HUDEP-2 (cell line): Measurements from ENCODE around the gene SAPCD1.
A peak's percentile ranks its signal among the peaks of the same experiment; 100 is the strongest.
"Not testable (repeated sequence)": the region's sequence is repeated elsewhere in the genome, so short reads cannot be mapped to it uniquely, and the experiment has no call there.

Experiments
- DNase-seq, 76 experiments: peaks; one replicate each; lab custom pipeline; 2025; ENCODE audit not compliant: unreplicated experiment in 76 of 76; lab: John Stamatoyannopoulos, UW

Gene SAPCD1

DNA sequence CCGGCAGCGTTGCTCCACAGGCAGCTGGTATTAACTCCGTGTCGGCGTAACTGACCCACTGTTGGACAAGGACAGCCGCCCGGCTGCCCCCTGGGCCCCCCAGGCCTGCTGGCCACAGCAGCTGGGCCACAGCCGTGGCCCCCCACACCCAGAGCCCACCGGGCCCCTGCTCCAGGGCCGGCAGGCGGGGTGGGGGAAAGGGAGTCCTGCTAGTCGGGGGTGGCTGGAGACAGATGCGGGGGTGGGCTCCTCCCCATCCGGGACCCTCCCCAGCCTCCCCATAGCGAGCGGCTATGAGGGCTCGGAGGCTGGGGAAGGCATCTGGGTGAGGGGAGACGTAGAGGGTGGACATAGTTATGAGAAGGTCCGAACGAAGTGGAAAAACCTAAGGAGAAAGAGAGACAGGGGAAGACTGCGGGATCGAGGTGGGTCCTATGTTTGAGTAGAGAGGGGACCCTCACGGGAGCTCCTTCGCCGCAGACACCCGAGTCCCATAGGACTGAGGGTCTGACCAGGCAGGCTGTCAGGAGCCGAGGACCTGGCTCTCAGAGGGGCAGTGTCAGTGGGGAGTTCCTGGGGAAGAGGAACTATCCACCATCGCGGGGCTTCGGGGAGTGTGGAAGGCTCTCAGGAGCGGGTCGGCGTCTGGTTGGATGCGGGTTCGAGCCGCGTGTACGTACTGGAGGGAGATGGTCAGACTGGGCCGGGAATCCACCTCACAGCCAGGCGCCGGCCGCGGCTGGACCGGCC lies 32.6 kb downstream of the SAPCD1 start:
- DNase-seq: peak in 11 of 76 experiments; percentile 32 to 98 (median 74)

DNA sequence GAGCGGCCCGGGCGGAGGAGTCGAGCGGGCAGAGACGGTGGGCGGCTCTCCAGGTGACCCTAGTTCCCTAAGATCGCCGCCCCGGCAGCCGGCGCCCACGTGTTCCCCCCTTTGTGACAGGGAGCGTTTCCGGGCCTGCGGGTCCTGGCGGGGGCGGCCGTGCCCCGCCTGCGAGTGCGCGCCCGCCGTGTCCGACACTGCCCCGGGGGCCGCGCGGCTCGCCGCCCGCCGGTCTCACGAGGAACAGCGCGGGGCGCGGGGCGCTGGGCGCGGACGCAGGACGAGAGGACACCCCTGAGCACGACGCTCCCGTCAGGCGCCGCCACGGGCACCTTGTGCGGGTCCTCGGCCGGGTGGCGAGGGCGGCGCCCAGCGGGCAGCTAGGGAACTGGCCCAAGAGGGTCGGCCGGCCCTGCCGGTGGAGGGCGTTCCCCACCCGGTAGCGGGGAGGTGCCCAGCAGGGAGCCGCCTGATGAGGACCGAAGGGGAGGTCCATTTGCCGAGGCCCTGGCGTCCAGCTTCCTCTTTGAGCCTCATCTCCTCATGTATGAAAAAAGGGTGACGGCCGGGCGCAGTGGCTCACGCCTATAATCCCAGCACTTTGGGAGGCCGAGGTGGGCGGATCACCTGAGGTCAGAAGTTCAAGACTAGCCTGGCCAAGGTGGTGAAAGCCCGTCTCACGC lies 33.3 kb downstream of the SAPCD1 start, which contains the start of gene VARS1:
Gene VARS1, minus strand, starts transcription at position 137 of the 683 bp plus-strand sequence. CDS start 535 bp downstream, outside the sequence.
- DNase-seq: peak in 74 of 76 experiments; percentile 72 to 99 (median 92)

DNA sequence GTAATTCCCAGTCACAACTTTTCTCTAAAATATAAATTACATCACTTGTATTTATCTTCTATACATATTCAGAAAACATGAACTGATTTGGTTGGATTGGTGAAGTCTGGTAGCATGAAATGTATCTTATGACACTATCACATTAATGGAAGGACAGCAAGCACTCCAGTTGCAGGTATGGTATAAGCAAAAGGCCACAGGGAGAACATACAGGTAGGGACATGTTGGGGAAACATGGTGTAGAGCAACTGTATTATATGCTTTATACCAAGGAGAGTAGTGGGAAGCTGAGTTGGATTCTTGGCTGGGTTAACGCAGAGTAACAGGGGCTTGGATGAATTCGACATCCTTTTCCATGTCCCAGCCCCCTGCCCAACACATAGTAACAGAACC lies 34.5 kb downstream of the SAPCD1 start:
- DNase-seq: no peak

DNA sequence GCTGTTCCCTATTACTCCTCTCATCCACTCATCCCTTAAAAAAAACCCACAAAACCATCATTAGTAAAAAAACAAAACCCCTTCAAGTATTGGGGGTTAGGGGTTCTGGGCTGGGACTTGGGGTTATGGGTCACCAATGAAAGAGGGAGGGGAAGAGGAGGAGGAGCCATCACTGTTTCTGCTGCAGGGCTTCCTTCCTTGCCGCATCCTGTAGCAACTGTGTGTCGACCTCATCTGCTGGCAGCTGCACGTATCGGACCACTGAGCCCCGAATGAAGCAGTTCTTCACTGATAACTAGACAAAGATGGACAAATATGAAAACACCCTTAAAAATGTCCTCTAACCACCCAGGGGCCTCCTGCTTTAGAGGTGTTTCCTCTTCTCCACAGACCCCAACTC lies 35.1 kb downstream of the SAPCD1 start:
- DNase-seq: no peak

DNA sequence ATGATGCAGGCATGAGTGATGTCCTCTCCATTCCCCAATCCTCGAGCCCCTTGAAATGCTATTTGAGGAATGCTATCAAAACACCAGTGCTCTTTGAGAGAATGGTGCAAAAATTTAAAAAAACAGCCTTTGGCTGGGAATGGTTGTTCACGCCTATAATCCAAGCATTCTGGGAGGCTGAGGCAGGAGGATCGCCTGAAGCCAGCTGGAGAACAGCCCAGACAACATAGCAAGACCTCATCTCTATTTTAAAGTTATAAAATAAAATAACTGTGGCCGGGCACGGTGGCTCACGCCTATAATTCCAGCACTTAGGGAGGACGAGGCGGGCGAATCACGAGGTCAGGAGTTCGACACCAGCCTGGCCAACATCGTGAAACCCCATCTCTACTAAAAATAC lies 37.3 kb downstream of the SAPCD1 start:
- no peak for DNase-seq

DNA sequence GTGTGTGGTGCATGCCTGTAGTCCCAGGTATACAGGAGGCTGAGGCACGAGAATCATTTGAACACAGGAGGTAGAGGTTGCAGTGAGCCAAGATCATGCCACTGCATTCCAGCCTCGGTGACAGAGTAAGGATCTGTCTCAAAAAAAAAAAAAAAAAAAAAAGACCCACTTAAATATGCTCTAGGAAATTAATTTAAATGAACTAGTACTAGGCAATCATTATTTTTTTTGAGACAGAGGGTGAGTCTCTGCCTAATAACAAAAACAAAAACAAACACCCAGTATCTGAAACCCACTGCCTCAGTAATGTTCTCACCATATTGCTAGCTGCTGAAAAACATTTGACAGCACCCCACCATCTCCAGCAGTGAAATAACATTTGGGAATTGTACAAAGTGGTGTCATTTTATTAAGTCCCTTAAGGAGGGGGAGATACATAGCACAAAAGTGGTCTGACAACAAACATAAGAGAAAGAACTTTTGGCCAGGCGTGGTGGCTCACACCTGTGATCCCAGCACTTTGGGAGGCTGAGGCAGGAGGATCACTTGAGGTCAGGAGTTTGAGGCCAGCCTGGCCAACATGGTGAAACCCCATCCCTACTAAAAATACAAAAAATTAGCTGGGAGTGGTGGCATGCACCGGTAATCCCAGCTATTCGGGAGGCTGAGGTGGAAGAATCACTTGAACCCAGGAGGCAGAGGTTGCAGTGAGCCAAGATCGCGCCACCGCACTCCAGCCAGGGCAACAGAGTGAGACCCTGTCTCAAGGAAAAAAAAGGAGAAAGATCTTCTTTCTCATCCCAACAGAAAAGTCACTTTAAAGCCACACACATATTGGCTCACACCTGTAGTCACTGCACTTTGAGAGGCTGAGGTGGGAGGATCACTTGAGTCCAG lies 38.8 kb downstream of the SAPCD1 start:
- not testable (repeated sequence) for DNase-seq

DNA sequence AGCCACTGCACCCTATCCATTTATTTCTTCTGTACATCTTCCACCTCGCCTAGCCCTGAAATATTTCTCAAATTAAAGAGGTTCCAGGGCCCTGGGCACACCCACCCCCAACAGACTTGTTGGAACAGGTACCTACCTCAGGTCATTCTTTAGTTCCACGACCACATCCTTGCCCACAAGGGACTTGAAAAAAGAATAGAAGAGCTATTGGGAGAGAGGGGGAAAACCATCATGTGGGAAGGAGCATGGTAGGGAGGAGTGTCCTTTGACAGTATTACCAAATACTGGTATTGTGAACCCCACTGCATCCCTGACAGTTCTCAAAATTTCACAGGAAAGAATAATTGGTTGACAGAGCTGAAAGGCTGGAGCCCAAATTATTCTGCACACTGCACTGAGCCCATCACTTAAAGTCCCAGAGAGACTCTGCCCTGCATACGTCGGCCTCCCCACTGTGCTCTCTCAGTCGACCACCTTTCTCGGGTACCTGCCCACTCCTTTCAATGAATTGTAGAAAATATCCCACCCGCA lies 43.5 kb downstream of the SAPCD1 start:
- DNase-seq: peak in 2 of 76 experiments; percentile 37 to 40

DNA sequence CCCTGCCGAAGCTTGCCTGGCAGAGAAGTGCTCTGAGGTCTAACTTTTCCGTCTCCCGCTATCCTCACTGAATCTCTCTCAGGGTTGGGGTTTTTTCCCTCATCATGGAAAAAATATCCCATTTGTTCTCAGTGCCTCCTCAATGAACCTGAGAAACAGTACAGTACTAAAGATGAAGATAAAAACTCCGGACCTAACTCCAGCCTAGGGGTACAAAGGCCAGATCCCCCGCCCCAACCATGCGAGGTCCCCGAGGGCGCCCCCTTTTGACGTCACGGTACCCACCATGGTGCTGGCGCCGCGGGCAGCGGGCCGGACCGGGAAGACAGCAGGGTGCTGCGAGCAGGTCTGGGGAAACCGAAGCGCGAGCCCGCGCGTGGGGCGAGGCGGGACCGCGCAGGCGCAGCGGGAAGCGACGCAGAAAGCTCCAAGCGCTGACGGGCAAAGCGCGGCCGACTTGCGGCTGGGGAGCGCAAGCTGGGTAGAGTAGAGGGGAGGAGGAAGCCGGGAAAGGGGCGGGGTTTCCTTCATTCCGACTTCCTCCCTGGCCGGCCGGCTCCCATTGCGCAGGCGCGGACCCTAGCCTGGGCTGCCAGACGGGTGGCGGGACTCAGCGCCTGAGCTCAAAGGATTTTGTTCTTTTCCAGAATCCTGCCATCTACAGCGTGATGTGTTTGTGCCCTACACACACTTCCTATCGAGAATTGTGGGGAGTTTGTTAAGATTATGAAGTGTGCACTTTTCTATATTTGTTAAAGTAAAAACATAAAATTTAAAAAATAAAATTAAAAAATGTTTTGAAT lies 44.2 kb downstream of the SAPCD1 start, which contains the start of gene LSM2:
Gene LSM2, minus strand, starts transcription at position 497 of the 803 bp plus-strand sequence. Its CDS starts 209 bp downstream, at position 288.
- DNase-seq: peak in 73 of 76 experiments; percentile 84 to 99 (median 97)

DNA sequence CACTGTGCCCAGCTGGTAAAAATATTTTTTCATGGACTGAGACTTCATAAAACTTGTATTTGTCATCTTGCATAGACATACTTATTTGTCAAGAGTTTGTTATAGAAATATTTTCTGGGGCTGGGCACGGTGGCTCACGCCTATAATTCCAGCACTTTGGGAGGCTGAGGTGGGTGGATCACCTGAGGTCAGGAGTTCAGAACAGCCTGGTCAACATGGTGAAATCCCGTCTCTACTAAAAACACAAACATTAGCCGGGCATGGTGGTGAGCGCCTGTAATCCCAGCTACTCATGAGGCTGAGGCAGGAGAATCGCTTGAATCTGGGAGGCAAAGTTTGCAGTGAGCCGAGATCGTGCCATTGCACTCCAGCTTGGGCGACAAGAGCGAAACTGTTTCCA lies 46.1 kb downstream of the SAPCD1 start:
- not testable (repeated sequence) for DNase-seq

DNA sequence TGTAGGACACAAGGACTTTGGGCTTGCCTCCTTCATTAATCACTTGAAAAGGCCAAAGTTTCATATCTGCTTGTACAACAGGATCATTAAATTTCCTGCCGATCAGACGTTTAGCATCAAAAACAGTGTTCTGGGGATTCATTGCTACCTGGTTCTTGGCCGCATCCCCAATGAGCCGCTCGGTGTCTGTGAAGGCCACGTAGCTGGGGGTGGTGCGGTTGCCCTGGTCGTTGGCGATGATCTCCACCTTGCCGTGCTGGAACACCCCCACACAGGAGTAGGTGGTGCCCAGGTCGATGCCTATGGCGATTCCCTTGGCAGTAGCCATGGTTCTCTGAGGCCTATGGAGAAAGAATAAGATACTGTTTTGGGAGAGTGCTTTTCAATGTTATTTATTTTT lies 49.2 kb downstream of the SAPCD1 start:
- DNase-seq: no peak

DNA sequence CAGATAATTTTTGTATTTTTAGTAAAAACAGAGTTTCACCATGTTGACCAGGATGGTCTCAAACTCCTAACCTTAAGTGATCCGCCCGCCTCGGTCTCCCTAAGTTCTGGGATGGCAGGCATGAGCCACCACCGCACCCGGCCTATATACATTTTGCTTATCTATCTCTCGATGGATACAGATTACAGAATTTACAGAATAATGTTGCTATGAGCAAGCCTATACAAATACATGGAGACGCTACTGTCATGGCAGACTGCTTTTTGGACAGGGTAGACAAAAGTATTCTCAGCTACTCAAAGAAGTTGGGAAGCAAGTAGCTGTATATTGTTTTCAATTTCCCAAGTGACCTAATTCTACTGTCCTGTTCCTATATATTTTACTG lies 51.0 kb downstream of the SAPCD1 start:
- no peak for DNase-seq
